Neural cell (in vitro differentiated cells): ENCODE measurements around the gene SLC29A4. TPM values are rescaled to one million over a fixed set of nuclear protein-coding genes. Genes with fewer than 3 reads are reported as not detected.
"Not testable (repeated sequence)": the region's sequence is repeated elsewhere in the genome, so short reads cannot be mapped to it uniquely, and the experiment has no call there.

Source experiments
- H2AFZ ChIP-seq: fragments of 200-600, 300-800 bp; sonication (generic), shearing (Covaris generic); 2 replicates; pipeline ENCODE4 v1.6.0; 2014; ENCODE audit warnings: low read depth, mild to moderate bottlenecking, antibody characterized with exemption, low read length, moderate library complexity
- H3F3A ChIP-seq: fragments of 200-600 bp; shearing (Covaris generic); 2 replicates; pipeline ENCODE4 v1.6.1; 2016; ENCODE audit warnings: mild to moderate bottlenecking, moderate library complexity, mixed read lengths, antibody characterized with exemption, low read length; ENCODE audit not compliant: insufficient read depth, poor library complexity, severe bottlenecking
- H3K27ac ChIP-seq: fragments of 200-600, 300-800 bp; sonication (generic), shearing (Covaris generic); 2 replicates; pipeline ENCODE4 v1.5.1; 2014; ENCODE audit warnings: mild to moderate bottlenecking, low read length, moderate library complexity
- H3K27me3 ChIP-seq: fragments of 300-800, 200-600 bp; sonication (generic), shearing (Covaris generic); 2 replicates; pipeline ENCODE4 v1.6.0; 2014; ENCODE audit warnings: mild to moderate bottlenecking, low read depth, low read length, moderate library complexity; ENCODE audit not compliant: insufficient read depth
- H3K36me3 ChIP-seq: fragments of 300-800, 200-600 bp; sonication (generic), shearing (Covaris generic); 2 replicates; pipeline ENCODE4 v1.5.1; 2014; ENCODE audit warnings: mild to moderate bottlenecking, antibody characterized with exemption, low read length, moderate library complexity; ENCODE audit not compliant: insufficient read depth
- H3K4me2 ChIP-seq: fragments of 300-800, 200-600 bp; sonication (generic), shearing (Covaris generic); 2 replicates; pipeline ENCODE4 v1.6.0; 2014; ENCODE audit warnings: mild to moderate bottlenecking, low read length
- H3K4me3 ChIP-seq: fragments of 300-800, 200-600 bp; sonication (generic), shearing (Covaris generic); 2 replicates; pipeline ENCODE4 v1.5.1; 2014; ENCODE audit warnings: mild to moderate bottlenecking, low read length, moderate library complexity
- H3K79me2 ChIP-seq: fragments of 200-600 bp; shearing (Covaris generic); replicated peaks from 2 replicates; pipeline ENCODE4 v1.6.0; 2014; ENCODE audit warnings: mild to moderate bottlenecking, low read length, moderate library complexity; ENCODE audit not compliant: insufficient read depth
- H3K9ac ChIP-seq: fragments of 300-800, 200-600 bp; sonication (generic), shearing (Covaris generic); 2 replicates; pipeline ENCODE4 v1.6.1; 2016; ENCODE audit warnings: mild to moderate bottlenecking, low read length, mixed read lengths
- H3K9me2 ChIP-seq: fragments of 200-600 bp; shearing (Covaris generic); 2 replicates; pipeline ENCODE4 v1.6.1; 2016; ENCODE audit warnings: mild to moderate bottlenecking, low read length, mixed read lengths; ENCODE audit not compliant: insufficient read depth
- H3K9me3 ChIP-seq: fragments of 200-600, 300-800 bp; sonication (generic), shearing (Covaris generic); 2 replicates; pipeline ENCODE4 v1.6.1; 2016; ENCODE audit warnings: mild to moderate bottlenecking, mixed run types, low read length, moderate library complexity, mixed read lengths
- H4K20me1 ChIP-seq: fragments of 200-600 bp; shearing (Covaris generic); 2 replicates; pipeline ENCODE4 v1.6.1; 2016; ENCODE audit warnings: mild to moderate bottlenecking, mixed run types; ENCODE audit not compliant: insufficient read depth
- CTCF ChIP-seq: fragments of 450-650 bp; IDR thresholded peaks from 2 replicates; pipeline ENCODE4 v1.5.1; 2014; ENCODE audit warnings: antibody characterized with exemption, mild to moderate bottlenecking, moderate library complexity; ENCODE audit not compliant: poor library complexity, severe bottlenecking
- EP300 ChIP-seq: fragments of 450-650 bp; conservative IDR thresholded peaks from 2 replicates; pipeline ENCODE4 v1.6.1; 2014; ENCODE audit warnings: antibody characterized with exemption, mild to moderate bottlenecking, moderate library complexity; ENCODE audit not compliant: poor library complexity, severe bottlenecking
- EZH2 ChIP-seq: fragments of 200-600, 300-800 bp; shearing (Covaris generic), sonication (generic); IDR thresholded peaks from 2 replicates; pipeline ENCODE4 v1.6.1; 2014; ENCODE audit warnings: antibody characterized with exemption, low read length, borderline replicate concordance, mild to moderate bottlenecking; ENCODE audit not compliant: insufficient read depth, poor library complexity, severe bottlenecking
- MXI1 ChIP-seq: fragments of 450-650 bp; conservative IDR thresholded peaks from 2 replicates; pipeline ENCODE4 v1.6.1; 2014; ENCODE audit warnings: antibody characterized with exemption, mild to moderate bottlenecking; ENCODE audit not compliant: poor library complexity, severe bottlenecking
- POLR2AphosphoS5 ChIP-seq: IDR thresholded peaks from 2 replicates; pipeline ENCODE4 v1.6.1; 2012
- RAD21 ChIP-seq: fragments of 450-650 bp; conservative IDR thresholded peaks from 2 replicates; pipeline ENCODE4 v1.6.1; 2014; ENCODE audit warnings: antibody characterized with exemption, mild to moderate bottlenecking, moderate library complexity
- REST ChIP-seq: IDR thresholded peaks from 2 replicates; pipeline ENCODE4 v1.6.1; 2012; ENCODE audit warnings: borderline replicate concordance
- SMC3 ChIP-seq: fragments of 450-650 bp; conservative IDR thresholded peaks from 2 replicates; pipeline ENCODE4 v1.6.1; 2014; ENCODE audit warnings: antibody characterized with exemption, mild to moderate bottlenecking, moderate library complexity; ENCODE audit not compliant: poor library complexity
- TAF1 ChIP-seq: IDR thresholded peaks from 2 replicates; pipeline ENCODE4 v1.6.1; 2012; ENCODE audit warnings: low read depth
- polyA plus RNA-seq: library from polyadenylated mRNA; depleted of rRNA; stranded (reverse); fragments of >200 nt; gene quantifications from 2 replicates; pipeline ENCODE4 v1.2.3, GENCODE V29; 2014

Gene SLC29A4
- polyA plus RNA-seq, 1 donor from 2014 or later, result 32.4 TPM

- H3K27me3 ChIP-seq, result no peaks in the 10 kb centered on the region
- H3K9ac ChIP-seq, result no peak overlapping the region
- H3K9me2 ChIP-seq, result no peaks in the 10 kb centered on the region
- no peak overlapping the region for H3K4me3 ChIP-seq
- no peaks in the 10 kb centered on the region for H3F3A ChIP-seq
- no peaks in the 10 kb centered on the region for H3K36me3 ChIP-seq
- TF ChIP-seq CTCF (no peak), MXI1 (no peak), REST (no peak), EZH2 (no peak), EP300 (no peak), SMC3 (no peak), POLR2AphosphoS5 (no peak), TAF1 (no peak), RAD21 (no peak)
- H3K27ac ChIP-seq, result no peak overlapping the region
- H2AFZ ChIP-seq, result no peak overlapping the region
- no peaks in the 10 kb centered on the region for H4K20me1 ChIP-seq
- no peak overlapping the region for H3K4me2 ChIP-seq
- H3K9me3 ChIP-seq, result no peaks in the 10 kb centered on the region
- H3K79me2 ChIP-seq, result no peaks in the 10 kb centered on the region
Measured at GRCh38 chr7:5309146-5309545, 26.4 kb downstream of the SLC29A4 start.

DNA sequence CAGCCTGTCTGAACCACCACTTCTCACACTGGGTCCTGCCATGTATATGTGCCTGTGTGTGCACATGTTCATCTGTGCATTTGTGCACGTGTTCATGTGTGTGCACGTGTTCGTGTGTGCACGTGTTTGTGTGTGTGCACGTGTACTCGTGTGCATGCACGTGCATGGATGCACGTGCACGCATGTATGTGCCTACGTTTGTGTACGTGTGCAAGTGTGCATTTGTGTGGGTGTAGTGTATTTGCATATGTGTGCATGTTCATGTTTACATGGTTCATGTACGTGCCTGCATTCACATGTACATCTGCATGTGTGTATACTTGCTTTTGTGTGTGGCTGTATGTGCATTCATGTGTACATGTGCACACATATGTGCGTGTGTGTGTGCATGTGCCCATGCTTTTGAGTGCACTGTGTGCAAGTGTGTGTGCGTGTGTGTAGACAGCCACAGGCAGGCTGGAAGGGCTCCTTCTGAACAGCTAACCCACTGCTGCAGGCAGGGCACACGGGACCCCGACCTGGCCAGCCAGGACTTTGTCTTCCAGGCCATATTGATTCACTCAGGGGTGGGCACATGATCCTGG, 28.2 kb downstream of the SLC29A4 start:
- Histone ChIP-seq H3F3A (no peaks in the 10 kb centered on the region), H2AFZ (no peak overlapping the region), H3K4me2 (no peak overlapping the region), H3K27ac (no peak overlapping the region), H3K9me2 (no peaks in the 10 kb centered on the region), H3K9me3 (no peaks in the 10 kb centered on the region), H3K27me3 (no peaks in the 10 kb centered on the region), H3K79me2 (no peaks in the 10 kb centered on the region), H3K4me3 (no peak overlapping the region), H4K20me1 (no peaks in the 10 kb centered on the region), H3K9ac (no peak overlapping the region), H3K36me3 (no peaks in the 10 kb centered on the region)
- TF ChIP-seq SMC3, result no peak
- TF ChIP-seq POLR2AphosphoS5, result no peak

DNA sequence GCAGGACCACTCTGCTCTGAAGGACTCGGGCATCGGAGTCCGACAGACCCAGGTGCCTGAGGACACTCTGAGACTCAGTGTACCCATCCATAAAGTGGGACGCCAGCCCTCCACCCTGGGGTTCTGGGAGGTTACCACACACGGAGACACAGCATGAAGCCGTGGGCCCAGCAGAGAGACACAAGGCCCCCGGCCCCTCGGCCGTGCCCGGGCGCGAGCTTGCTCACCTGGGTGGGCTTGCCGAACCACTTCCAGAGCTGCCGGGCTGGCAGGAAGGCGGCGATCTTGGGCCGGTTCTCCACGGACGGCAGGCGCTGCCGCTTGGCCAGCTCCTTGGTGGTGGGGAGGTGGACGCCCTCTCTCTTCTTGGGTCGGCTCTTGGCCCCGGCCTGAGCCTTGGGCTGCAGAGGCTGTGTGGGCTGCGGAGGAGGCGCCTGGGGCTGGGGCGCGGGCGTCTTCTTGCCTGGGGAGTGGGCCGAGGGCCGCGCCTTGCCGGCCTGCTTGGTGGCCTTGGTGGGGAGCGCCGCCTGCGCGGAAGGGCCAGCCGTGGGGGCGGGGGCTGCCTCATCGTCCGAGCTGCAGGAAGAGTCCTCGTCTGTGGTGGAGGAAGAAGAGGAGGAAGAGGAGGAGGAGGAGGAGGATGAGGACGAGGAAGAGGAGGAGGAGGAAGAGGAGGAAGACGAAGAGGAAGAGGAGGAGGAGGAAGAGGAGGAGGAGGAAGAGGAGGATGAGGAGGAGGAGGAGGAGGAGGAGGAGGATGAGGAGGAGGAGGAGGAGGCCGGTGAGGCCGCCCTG, 29.7 kb downstream of the SLC29A4 start:
- not testable (repeated sequence) for H3F3A ChIP-seq, H3K36me3 ChIP-seq, H3K9ac ChIP-seq, H3K9me2 ChIP-seq, H2AFZ ChIP-seq, H3K79me2 ChIP-seq, H3K4me3 ChIP-seq, H3K9me3 ChIP-seq, H3K27ac ChIP-seq, H4K20me1 ChIP-seq, H3K27me3 ChIP-seq, H3K4me2 ChIP-seq

DNA sequence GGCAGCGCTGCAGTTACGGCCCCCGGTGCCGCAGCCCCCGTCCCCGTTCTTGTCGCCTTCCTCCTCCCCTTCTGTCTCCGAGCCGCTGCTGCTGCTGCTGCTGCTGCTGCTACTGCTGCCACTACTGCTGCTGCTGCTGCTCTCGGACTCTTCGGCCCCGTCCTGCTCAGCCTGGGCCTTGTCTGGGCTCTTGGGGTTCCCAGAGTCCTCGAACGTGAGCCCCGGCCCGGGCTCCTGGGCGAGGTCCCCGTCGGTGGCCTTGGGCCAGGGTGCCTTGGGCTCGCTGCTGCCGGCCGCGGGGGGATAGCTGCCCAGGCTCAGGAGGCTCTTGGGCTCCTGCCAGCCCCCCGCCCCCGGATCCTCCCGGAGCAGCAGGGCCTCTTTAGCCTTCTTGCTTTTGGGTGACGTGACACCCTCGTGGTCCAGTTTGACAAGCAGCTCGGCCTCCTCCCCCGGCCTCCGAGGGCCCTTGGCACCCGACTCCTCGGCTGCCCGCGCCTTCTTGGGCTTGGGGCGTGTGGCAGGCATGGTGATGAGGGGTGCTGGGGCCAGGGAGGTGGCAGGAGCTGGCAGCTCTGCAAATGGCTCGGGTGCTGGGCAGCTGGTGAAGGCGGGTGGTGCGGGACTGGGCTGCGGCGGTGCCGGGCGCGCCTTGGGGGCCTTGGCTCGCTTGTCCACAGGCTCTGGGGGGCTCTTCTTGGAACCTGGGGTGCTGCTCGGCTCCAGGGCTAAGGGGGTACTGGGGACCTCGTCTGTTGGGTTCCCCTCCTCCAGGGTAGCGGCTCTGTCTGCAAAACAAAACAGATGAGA, 30.5 kb downstream of the SLC29A4 start:
- not testable (repeated sequence) for H3K27me3 ChIP-seq, H3K9ac ChIP-seq

More for the DNA sequence above, 30.5 kb downstream of the SLC29A4 start:
- not testable (repeated sequence) for H4K20me1 ChIP-seq, H3F3A ChIP-seq, H3K36me3 ChIP-seq, H2AFZ ChIP-seq, H3K9me2 ChIP-seq, H3K79me2 ChIP-seq, H3K27ac ChIP-seq, H3K9me3 ChIP-seq, H3K4me2 ChIP-seq, H3K4me3 ChIP-seq
